H1 (cell line): ENCODE measurements around the gene SLC35G2. TPM values are rescaled to one million over a fixed set of nuclear protein-coding genes. Genes with fewer than 3 reads are reported as not detected.

ENCODE experiments used
- CTCF ChIA-PET: fragments of 300-600 bp; sonication (Branson Sonifier 250); formaldehyde crosslinking; loops from one replicate; lab custom pipeline; 2021; ENCODE audit not compliant: partially characterized antibody; lab: Charles Lee
- POLR2A ChIA-PET: fragments of 300-600 bp; sonication (Branson Sonifier 250); formaldehyde crosslinking; loops from one replicate; lab custom pipeline; 2021; ENCODE audit warnings: inconsistent platforms; ENCODE audit not compliant: partially characterized antibody; lab: Charles Lee
- DNase-seq, 2 experiments: peaks; one replicate each; pipeline versions ENCODE4 v3.0.0 to v3.0.0-alpha.2; 2010 to 2022; ENCODE audit warnings: low spot score in 2 of 2, low read depth in 1 of 2, mixed read lengths in 1 of 2
- FAIRE-seq: peaks from 2 replicates; lab custom pipeline; 2011; peaks lifted over from hg19 to GRCh38; lab: Jason Lieb, UNC
- H2AFZ ChIP-seq: 2 replicates; pipeline ENCODE4 v1.8.1; 2012; ENCODE audit warnings: low read length, inconsistent platforms
- H2AK5ac ChIP-seq: 2 replicates; pipeline ENCODE4 v1.6.1; 2013; ENCODE audit warnings: low read depth, low read length
- H2BK120ac ChIP-seq: replicated peaks from 2 replicates; pipeline ENCODE3; 2013; ENCODE audit warnings: low read depth, low read length, inconsistent platforms
- H2BK12ac ChIP-seq: 2 replicates; pipeline ENCODE4 v1.6.1; 2013; ENCODE audit warnings: low read depth, low read length
- H2BK15ac ChIP-seq: 2 replicates; pipeline ENCODE4 v1.6.1; 2013; ENCODE audit warnings: low read length
- H2BK20ac ChIP-seq: 2 replicates; pipeline ENCODE4 v1.6.1; 2013; ENCODE audit warnings: low read length
- H2BK5ac ChIP-seq: 2 replicates; pipeline ENCODE4 v1.6.1; 2013; ENCODE audit warnings: low read depth, low read length
- H3K14ac ChIP-seq: 2 replicates; pipeline ENCODE4 v1.6.1; 2013; ENCODE audit warnings: inconsistent platforms; ENCODE audit not compliant: insufficient read length
- H3K18ac ChIP-seq: 2 replicates; pipeline ENCODE4 v1.6.1; 2013; ENCODE audit warnings: low read length; ENCODE audit errors: extremely low read depth
- H3K23ac ChIP-seq: 2 replicates; pipeline ENCODE4 v1.6.1; 2013; ENCODE audit warnings: inconsistent platforms; ENCODE audit not compliant: insufficient read length
- H3K23me2 ChIP-seq: 2 replicates; pipeline ENCODE4 v1.6.1; 2013; ENCODE audit warnings: low read depth, low read length
- H3K27ac ChIP-seq: 2 replicates; pipeline ENCODE4 v1.6.1; 2011; ENCODE audit warnings: low read depth, low read length, inconsistent platforms
- H3K27me3 ChIP-seq, 4 experiments: replicated peaks in 1 of 4; 1 replicate in 1 of 4; 2 replicates in 3 of 4; pipeline versions ENCODE4 v1.6.1 to v1.8.1; 2011 to 2013; ENCODE audit warnings: low read length in 3 of 4, mild to moderate bottlenecking in 3 of 4, inconsistent platforms in 2 of 4, mixed read lengths in 2 of 4, moderate library complexity in 1 of 4; ENCODE audit not compliant: control insufficient read depth in 3 of 4, insufficient read depth in 3 of 4; ENCODE audit errors: extremely low read depth in 1 of 4
- H3K36me3 ChIP-seq, 4 experiments: 2 replicates each; pipeline versions ENCODE4 v1.6.1 to v1.8.1; 2011 to 2013; ENCODE audit warnings: mild to moderate bottlenecking in 4 of 4, low read length in 3 of 4, moderate library complexity in 2 of 4, control low read depth in 1 of 4, inconsistent platforms in 1 of 4; ENCODE audit not compliant: insufficient read depth in 4 of 4, control insufficient read depth in 2 of 4
- H3K4ac ChIP-seq: replicated peaks from 2 replicates; pipeline ENCODE3; 2013; ENCODE audit warnings: low read length, low read depth, mixed read lengths, inconsistent platforms; ENCODE audit not compliant: insufficient read length
- H3K4me1 ChIP-seq, 4 experiments: replicated peaks in 1 of 4; 1 replicate in 1 of 4; 2 replicates in 3 of 4; pipeline versions ENCODE4 v1.6.1 to v1.8.1; 2011 to 2013; ENCODE audit warnings: low read length in 3 of 4, inconsistent platforms in 2 of 4, mixed read lengths in 1 of 4; ENCODE audit not compliant: insufficient read depth in 4 of 4, control insufficient read depth in 3 of 4
- H3K4me2 ChIP-seq, 2 experiments: 2 replicates each; pipeline versions ENCODE4 v1.6.1 to v1.8.1; 2011 to 2013; ENCODE audit warnings: low read depth in 2 of 2, low read length in 2 of 2, control low read depth in 1 of 2, inconsistent platforms in 1 of 2, mild to moderate bottlenecking in 1 of 2; ENCODE audit not compliant: insufficient read depth in 1 of 2
- H3K4me3 ChIP-seq, 4 experiments: fragments of 200-600, 300-600 bp in 1 of 4; sonication (generic), shearing (Covaris generic), sonication (Bioruptor Twin) in 1 of 4; 2 replicates each; pipeline versions ENCODE4 v1.5.1 to v1.8.1; 2011 to 2016; ENCODE audit warnings: low read length in 4 of 4, low read depth in 3 of 4, control low read depth in 2 of 4, inconsistent platforms in 2 of 4, mild to moderate bottlenecking in 2 of 4, mixed read lengths in 1 of 4, moderate library complexity in 1 of 4; ENCODE audit not compliant: insufficient read depth in 2 of 4; ENCODE audit errors: extremely low read depth in 1 of 4
- H3K56ac ChIP-seq: replicated peaks from 2 replicates; pipeline ENCODE3; 2013; ENCODE audit warnings: low read depth, mild to moderate bottlenecking, mixed read lengths, low read length, inconsistent platforms; ENCODE audit not compliant: insufficient read length
- H3K79me1 ChIP-seq: 2 replicates; pipeline ENCODE4 v1.6.1; 2013; ENCODE audit warnings: low read depth, low read length, control low read depth
- H3K79me2 ChIP-seq, 2 experiments: 2 replicates each; pipeline versions ENCODE4 v1.6.1 to v1.8.1; 2012 to 2013; ENCODE audit warnings: low read length in 2 of 2, mild to moderate bottlenecking in 2 of 2, inconsistent platforms in 1 of 2; ENCODE audit not compliant: insufficient read depth in 2 of 2, control insufficient read depth in 1 of 2
- H3K9ac ChIP-seq, 4 experiments: replicated peaks in 1 of 4; 1 replicate in 1 of 4; 2 replicates in 3 of 4; pipeline versions ENCODE4 v1.6.1 to v1.8.1; 2011 to 2013; ENCODE audit warnings: low read depth in 3 of 4, low read length in 3 of 4, control low read depth in 2 of 4, mild to moderate bottlenecking in 2 of 4, moderate library complexity in 2 of 4, inconsistent platforms in 1 of 4; ENCODE audit errors: extremely low read depth in 1 of 4
- H3K9me3 ChIP-seq, 2 experiments: 2 replicates each; pipeline versions ENCODE4 v1.6.1 to v1.8.1; 2012 to 2013; ENCODE audit warnings: mild to moderate bottlenecking in 2 of 2, moderate library complexity in 2 of 2, control low read depth in 1 of 2, inconsistent platforms in 1 of 2, low read depth in 1 of 2, low read length in 1 of 2, mixed read lengths in 1 of 2; ENCODE audit not compliant: insufficient read depth in 2 of 2
- H4K20me1 ChIP-seq, 2 experiments: replicated peaks in 1 of 2; 2 replicates each; pipeline versions ENCODE3 to v1.8.1; 2011 to 2013; ENCODE audit warnings: inconsistent platforms in 2 of 2, low read length in 2 of 2, mild to moderate bottlenecking in 1 of 2; ENCODE audit not compliant: insufficient read depth in 2 of 2, control insufficient read depth in 1 of 2
- H4K5ac ChIP-seq: 2 replicates; pipeline ENCODE4 v1.6.1; 2013; ENCODE audit warnings: low read length, low read depth, mixed read lengths, inconsistent platforms; ENCODE audit not compliant: insufficient read length
- H4K8ac ChIP-seq: 2 replicates; pipeline ENCODE4 v1.8.0; 2013; ENCODE audit warnings: mild to moderate bottlenecking, moderate library complexity, low read length, inconsistent platforms; ENCODE audit not compliant: insufficient read depth; ENCODE audit errors: extremely low read depth
- H4K91ac ChIP-seq: replicated peaks from 2 replicates; pipeline ENCODE3; 2013; ENCODE audit warnings: low read length, mixed read lengths, inconsistent platforms; ENCODE audit not compliant: insufficient read length
- SUZ12 ChIP-seq: fragments of 200-600 bp; sonication (generic); IDR thresholded peaks from 2 replicates; pipeline ENCODE4 v1.6.1; 2012; ENCODE audit warnings: mild to moderate bottlenecking, inconsistent platforms, low read length, moderate library complexity, mixed read lengths
- WGBS, 2 experiments: shearing (Covaris generic) in 1 of 2; methylation state at CpG; one replicate each; pipeline versions ENCODE4 v1.1.6 to v1.1.7; 2013 to 2015; ENCODE audit warnings: low lambda C conversion rate in 2 of 2, mixed read lengths in 2 of 2, inconsistent platforms in 1 of 2, low coverage in 1 of 2, missing lambda C conversion rate in 1 of 2; ENCODE audit not compliant: insufficient replicate concordance in 2 of 2, insufficient coverage in 1 of 2, insufficient read length in 1 of 2; ENCODE audit errors: extremely low coverage in 1 of 2, missing lambda C conversion rate in 1 of 2; 5-methylcytosine and 5-hydroxymethylcytosine counted together
- polyA plus RNA-seq, 7 experiments: library from polyadenylated mRNA; depleted of rRNA in 3 of 7; stranded (reverse) in 5 of 7; unstranded in 2 of 7; fragments of >200 nt in 5 of 7; fragments of 200-250 nt in 2 of 7; gene quantifications; 1 replicate in 5 of 7; 2 replicates in 1 of 7; 4 replicates in 1 of 7; pipeline versions ENCODE4 v1.2.1 to v1.2.3, GENCODE V29; 2011 to 2013; ENCODE audit warnings: missing spikeins in 2 of 7, mixed read lengths in 2 of 7
- total RNA-seq: library from RNA; stranded (reverse); fragmentation: NEBNext Ultra II Directional; extraction: Animal tissue kit (Norgen Biotek cat#: 25700); gene quantifications from 2 replicates; pipeline ENCODE4 v1.2.1, GENCODE V29; 2021

SLC35G2 gene
- total and polyA plus RNA-seq, 2 of the 8 experiments (the other 6 are each of a cell fraction or from before 2014, with no cell fraction given), result 5.2 to 6.4 TPM

- Histone ChIP-seq H3K23ac (no peak overlapping the region), H3K4ac (no peak overlapping the region), H2BK120ac (no peak overlapping the region), H3K56ac (no peak overlapping the region), H3K27ac (no peak overlapping the region), H3K18ac (no peak overlapping the region), H3K4me2 (no peak overlapping the region), H3K14ac (no peak overlapping the region), H3K4me3 (no peak overlapping the region), H2BK20ac (no peak overlapping the region), H3K9ac (no peak overlapping the region), H4K20me1 (peaks cover 1 to 6% of the 10 kb centered on the region in 2 experiments), H4K8ac (no peak overlapping the region), H2BK12ac (no peak overlapping the region), H3K9me3 (no peaks in the 10 kb centered on the region), H3K36me3 (peaks cover 0 to 8% (median 0%) of the 10 kb centered on the region in 4 experiments; a peak in 3 of 8 replicates), H3K4me1 (no peaks in the 10 kb centered on the region), H3K79me1 (peaks cover 7% of the 10 kb centered on the region; the same call in 1 of the 2 replicates), H2BK5ac (no peak overlapping the region), H2AFZ (no peak overlapping the region), H3K27me3 (no peaks in the 10 kb centered on the region), H2BK15ac (no peak overlapping the region), H3K23me2 (no peaks in the 10 kb centered on the region), H4K91ac (no peak overlapping the region), H2AK5ac (no peak overlapping the region), H4K5ac (no peak overlapping the region), H3K79me2 (peaks cover 0 to 47% of the 10 kb centered on the region in 2 experiments; a peak in 2 of 4 replicates)
- WGBS, 2 experiments, result 97% methylated on average over 4 of the region's 4 CpGs; no CpG with 5 or more reads in 1 of the 2 experiments
- POLR2A ChIA-PET, result interaction anchor here (2.1 to 2.3 kb wide), 2 partner anchors 9 to 12 kb away, joined by 4 to 14 read pairs; partner anchors contain the start of gene NCK1
- CTCF ChIA-PET, result interaction anchor here (0.5 to 1.1 kb wide), 3 partner anchors 9 to 511 kb away, joined by 3 to 5 read pairs (median 3); no protein-coding TSS in a partner anchor
- DNase-seq, result no peak
- no peak for TF ChIP-seq SUZ12
- FAIRE-seq, result no peak
Measured at GRCh38 chr3:136852180-136852579, 33.3 kb downstream of the SLC35G2 start.
